H1 (cell line): ENCODE data around the gene MIPEP. TPM values are rescaled to one million over a fixed set of nuclear protein-coding genes. Genes with fewer than 3 reads are reported as not detected.

Experiments used
- CTCF ChIA-PET: fragments of 300-600 bp; sonication (Branson Sonifier 250); formaldehyde crosslinking; loops from one replicate; lab custom pipeline; 2021; ENCODE audit not compliant: partially characterized antibody; lab: Charles Lee
- POLR2A ChIA-PET: fragments of 300-600 bp; sonication (Branson Sonifier 250); formaldehyde crosslinking; loops from one replicate; lab custom pipeline; 2021; ENCODE audit warnings: inconsistent platforms; ENCODE audit not compliant: partially characterized antibody; lab: Charles Lee
- DNase-seq, 2 experiments: peaks; one replicate each; pipeline versions ENCODE4 v3.0.0 to v3.0.0-alpha.2; 2010 to 2022; ENCODE audit warnings: low spot score in 2 of 2, low read depth in 1 of 2, mixed read lengths in 1 of 2
- FAIRE-seq: peaks from 2 replicates; lab custom pipeline; 2011; peaks lifted over from hg19 to GRCh38; lab: Jason Lieb, UNC
- H2AFZ ChIP-seq: 2 replicates; pipeline ENCODE4 v1.8.1; 2012; ENCODE audit warnings: low read length, inconsistent platforms
- H2AK5ac ChIP-seq: 2 replicates; pipeline ENCODE4 v1.6.1; 2013; ENCODE audit warnings: low read depth, low read length
- H2BK120ac ChIP-seq: replicated peaks from 2 replicates; pipeline ENCODE3; 2013; ENCODE audit warnings: low read depth, low read length, inconsistent platforms
- H2BK12ac ChIP-seq: 2 replicates; pipeline ENCODE4 v1.6.1; 2013; ENCODE audit warnings: low read depth, low read length
- H2BK15ac ChIP-seq: 2 replicates; pipeline ENCODE4 v1.6.1; 2013; ENCODE audit warnings: low read length
- H2BK20ac ChIP-seq: 2 replicates; pipeline ENCODE4 v1.6.1; 2013; ENCODE audit warnings: low read length
- H2BK5ac ChIP-seq: 2 replicates; pipeline ENCODE4 v1.6.1; 2013; ENCODE audit warnings: low read depth, low read length
- H3K14ac ChIP-seq: 2 replicates; pipeline ENCODE4 v1.6.1; 2013; ENCODE audit warnings: inconsistent platforms; ENCODE audit not compliant: insufficient read length
- H3K18ac ChIP-seq: 2 replicates; pipeline ENCODE4 v1.6.1; 2013; ENCODE audit warnings: low read length; ENCODE audit errors: extremely low read depth
- H3K23ac ChIP-seq: 2 replicates; pipeline ENCODE4 v1.6.1; 2013; ENCODE audit warnings: inconsistent platforms; ENCODE audit not compliant: insufficient read length
- H3K23me2 ChIP-seq: 2 replicates; pipeline ENCODE4 v1.6.1; 2013; ENCODE audit warnings: low read depth, low read length
- H3K27ac ChIP-seq: 2 replicates; pipeline ENCODE4 v1.6.1; 2011; ENCODE audit warnings: low read depth, low read length, inconsistent platforms
- H3K27me3 ChIP-seq, 4 experiments: replicated peaks in 1 of 4; 1 replicate in 1 of 4; 2 replicates in 3 of 4; pipeline versions ENCODE4 v1.6.1 to v1.8.1; 2011 to 2013; ENCODE audit warnings: low read length in 3 of 4, mild to moderate bottlenecking in 3 of 4, inconsistent platforms in 2 of 4, mixed read lengths in 2 of 4, moderate library complexity in 1 of 4; ENCODE audit not compliant: control insufficient read depth in 3 of 4, insufficient read depth in 3 of 4; ENCODE audit errors: extremely low read depth in 1 of 4
- H3K36me3 ChIP-seq, 4 experiments: 2 replicates each; pipeline versions ENCODE4 v1.6.1 to v1.8.1; 2011 to 2013; ENCODE audit warnings: mild to moderate bottlenecking in 4 of 4, low read length in 3 of 4, moderate library complexity in 2 of 4, control low read depth in 1 of 4, inconsistent platforms in 1 of 4; ENCODE audit not compliant: insufficient read depth in 4 of 4, control insufficient read depth in 2 of 4
- H3K4ac ChIP-seq: replicated peaks from 2 replicates; pipeline ENCODE3; 2013; ENCODE audit warnings: low read length, low read depth, mixed read lengths, inconsistent platforms; ENCODE audit not compliant: insufficient read length
- H3K4me1 ChIP-seq, 4 experiments: replicated peaks in 1 of 4; 1 replicate in 1 of 4; 2 replicates in 3 of 4; pipeline versions ENCODE4 v1.6.1 to v1.8.1; 2011 to 2013; ENCODE audit warnings: low read length in 3 of 4, inconsistent platforms in 2 of 4, mixed read lengths in 1 of 4; ENCODE audit not compliant: insufficient read depth in 4 of 4, control insufficient read depth in 3 of 4
- H3K4me2 ChIP-seq, 2 experiments: 2 replicates each; pipeline versions ENCODE4 v1.6.1 to v1.8.1; 2011 to 2013; ENCODE audit warnings: low read depth in 2 of 2, low read length in 2 of 2, control low read depth in 1 of 2, inconsistent platforms in 1 of 2, mild to moderate bottlenecking in 1 of 2; ENCODE audit not compliant: insufficient read depth in 1 of 2
- H3K4me3 ChIP-seq, 4 experiments: fragments of 200-600, 300-600 bp in 1 of 4; sonication (generic), shearing (Covaris generic), sonication (Bioruptor Twin) in 1 of 4; 2 replicates each; pipeline versions ENCODE4 v1.5.1 to v1.8.1; 2011 to 2016; ENCODE audit warnings: low read length in 4 of 4, low read depth in 3 of 4, control low read depth in 2 of 4, inconsistent platforms in 2 of 4, mild to moderate bottlenecking in 2 of 4, mixed read lengths in 1 of 4, moderate library complexity in 1 of 4; ENCODE audit not compliant: insufficient read depth in 2 of 4; ENCODE audit errors: extremely low read depth in 1 of 4
- H3K56ac ChIP-seq: replicated peaks from 2 replicates; pipeline ENCODE3; 2013; ENCODE audit warnings: low read depth, mild to moderate bottlenecking, mixed read lengths, low read length, inconsistent platforms; ENCODE audit not compliant: insufficient read length
- H3K79me1 ChIP-seq: 2 replicates; pipeline ENCODE4 v1.6.1; 2013; ENCODE audit warnings: low read depth, low read length, control low read depth
- H3K79me2 ChIP-seq, 2 experiments: 2 replicates each; pipeline versions ENCODE4 v1.6.1 to v1.8.1; 2012 to 2013; ENCODE audit warnings: low read length in 2 of 2, mild to moderate bottlenecking in 2 of 2, inconsistent platforms in 1 of 2; ENCODE audit not compliant: insufficient read depth in 2 of 2, control insufficient read depth in 1 of 2
- H3K9ac ChIP-seq, 4 experiments: replicated peaks in 1 of 4; 1 replicate in 1 of 4; 2 replicates in 3 of 4; pipeline versions ENCODE4 v1.6.1 to v1.8.1; 2011 to 2013; ENCODE audit warnings: low read depth in 3 of 4, low read length in 3 of 4, control low read depth in 2 of 4, mild to moderate bottlenecking in 2 of 4, moderate library complexity in 2 of 4, inconsistent platforms in 1 of 4; ENCODE audit errors: extremely low read depth in 1 of 4
- H3K9me3 ChIP-seq, 2 experiments: 2 replicates each; pipeline versions ENCODE4 v1.6.1 to v1.8.1; 2012 to 2013; ENCODE audit warnings: mild to moderate bottlenecking in 2 of 2, moderate library complexity in 2 of 2, control low read depth in 1 of 2, inconsistent platforms in 1 of 2, low read depth in 1 of 2, low read length in 1 of 2, mixed read lengths in 1 of 2; ENCODE audit not compliant: insufficient read depth in 2 of 2
- H4K20me1 ChIP-seq, 2 experiments: replicated peaks in 1 of 2; 2 replicates each; pipeline versions ENCODE3 to v1.8.1; 2011 to 2013; ENCODE audit warnings: inconsistent platforms in 2 of 2, low read length in 2 of 2, mild to moderate bottlenecking in 1 of 2; ENCODE audit not compliant: insufficient read depth in 2 of 2, control insufficient read depth in 1 of 2
- H4K5ac ChIP-seq: 2 replicates; pipeline ENCODE4 v1.6.1; 2013; ENCODE audit warnings: low read length, low read depth, mixed read lengths, inconsistent platforms; ENCODE audit not compliant: insufficient read length
- H4K8ac ChIP-seq: 2 replicates; pipeline ENCODE4 v1.8.0; 2013; ENCODE audit warnings: mild to moderate bottlenecking, moderate library complexity, low read length, inconsistent platforms; ENCODE audit not compliant: insufficient read depth; ENCODE audit errors: extremely low read depth
- H4K91ac ChIP-seq: replicated peaks from 2 replicates; pipeline ENCODE3; 2013; ENCODE audit warnings: low read length, mixed read lengths, inconsistent platforms; ENCODE audit not compliant: insufficient read length
- CREB1 ChIP-seq: IDR thresholded peaks from 2 replicates; pipeline ENCODE4 v1.6.1; 2012; ENCODE audit warnings: inconsistent platforms
- HDAC6 ChIP-seq: IDR thresholded peaks from one replicate; pipeline ENCODE4 v1.7.1; 2012; ENCODE audit warnings: low read depth, mild to moderate bottlenecking, inconsistent platforms, low read length, moderate library complexity
- PHF8 ChIP-seq: fragments of 200-600 bp; sonication (generic); conservative IDR thresholded peaks from 2 replicates; pipeline ENCODE4 v1.7.1; 2012; ENCODE audit warnings: low read depth, mild to moderate bottlenecking, inconsistent platforms, low read length, moderate library complexity
- POLR2AphosphoS5 ChIP-seq: IDR thresholded peaks from 2 replicates; pipeline ENCODE4 v1.6.1; 2011; ENCODE audit warnings: low read depth, low read length
- RNF2 ChIP-seq: fragments of 200-900, 300-1000 bp; sonication (generic); IDR thresholded peaks from 2 replicates; pipeline ENCODE4 v1.7.1; 2016; ENCODE audit warnings: borderline replicate concordance, low read depth, mild to moderate bottlenecking, antibody characterized with exemption, low read length; ENCODE audit not compliant: poor library complexity, severe bottlenecking; ENCODE audit errors: missing control alignments
- SIRT6 ChIP-seq: IDR thresholded peaks from one replicate; pipeline ENCODE4 v1.7.1; 2012; ENCODE audit warnings: low read length, inconsistent platforms
- TAF1 ChIP-seq: IDR thresholded peaks from 2 replicates; pipeline ENCODE4 v1.6.1; 2011; ENCODE audit warnings: mild to moderate bottlenecking, low read depth, low read length
- TAF7 ChIP-seq: optimal IDR thresholded peaks from 2 replicates; pipeline ENCODE3; 2011; ENCODE audit warnings: low read depth, mild to moderate bottlenecking, inconsistent platforms, low read length, moderate library complexity, borderline replicate concordance
- TCF12 ChIP-seq: IDR thresholded peaks from 2 replicates; pipeline ENCODE4 v1.6.1; 2011; ENCODE audit warnings: low read depth, mild to moderate bottlenecking, low read length
- WGBS, 2 experiments: shearing (Covaris generic) in 1 of 2; methylation state at CpG; one replicate each; pipeline versions ENCODE4 v1.1.6 to v1.1.7; 2013 to 2015; ENCODE audit warnings: low lambda C conversion rate in 2 of 2, mixed read lengths in 2 of 2, inconsistent platforms in 1 of 2, low coverage in 1 of 2, missing lambda C conversion rate in 1 of 2; ENCODE audit not compliant: insufficient replicate concordance in 2 of 2, insufficient coverage in 1 of 2, insufficient read length in 1 of 2; ENCODE audit errors: extremely low coverage in 1 of 2, missing lambda C conversion rate in 1 of 2; 5-methylcytosine and 5-hydroxymethylcytosine counted together
- polyA plus RNA-seq, 7 experiments: library from polyadenylated mRNA; depleted of rRNA in 3 of 7; stranded (reverse) in 5 of 7; unstranded in 2 of 7; fragments of >200 nt in 5 of 7; fragments of 200-250 nt in 2 of 7; gene quantifications; 1 replicate in 5 of 7; 2 replicates in 1 of 7; 4 replicates in 1 of 7; pipeline versions ENCODE4 v1.2.1 to v1.2.3, GENCODE V29; 2011 to 2013; ENCODE audit warnings: missing spikeins in 2 of 7, mixed read lengths in 2 of 7
- total RNA-seq: library from RNA; stranded (reverse); fragmentation: NEBNext Ultra II Directional; extraction: Animal tissue kit (Norgen Biotek cat#: 25700); gene quantifications from 2 replicates; pipeline ENCODE4 v1.2.1, GENCODE V29; 2021
- TF ChIP-seq, protein P1 (sequence below): IDR thresholded peaks from 2 replicates; pipeline ENCODE4 v1.6.1; 2012; ENCODE audit warnings: low read length, inconsistent platforms

MIPEP gene
- total and polyA plus RNA-seq, 2 of the 8 experiments (the other 6 are each of a cell fraction or from before 2014, with no cell fraction given), result 24.0 to 24.2 TPM

DNA sequence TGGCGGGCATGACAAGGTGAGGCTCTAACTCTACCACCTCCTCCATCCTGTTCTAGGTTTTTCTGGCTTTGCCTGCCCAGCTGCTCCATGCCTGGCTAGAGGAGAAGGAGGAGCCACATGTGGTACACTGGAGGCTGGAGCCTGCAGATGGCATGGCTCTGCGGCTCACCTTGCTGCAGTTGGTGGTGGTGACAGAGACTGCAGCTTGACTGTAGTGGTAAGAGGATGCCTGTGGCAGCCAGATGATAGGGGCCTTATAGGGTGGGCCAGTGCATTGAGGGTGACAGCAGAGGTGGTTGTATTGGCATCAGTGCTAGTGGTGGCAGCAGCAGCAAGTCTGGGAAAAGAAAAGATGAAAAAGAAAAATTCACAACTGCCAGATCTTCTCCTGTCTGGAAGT is 172.8 kb downstream of the MIPEP start:
- Histone ChIP-seq H3K27me3 (no peaks in the 10 kb centered on the region), H2BK5ac (no peak overlapping the region), H3K56ac (no peak overlapping the region), H3K27ac (no peak overlapping the region), H3K9me3 (0 out of 4 replicates have a peak, but pooled peaks cover 0 to 5% of the 10 kb centered on the region in 2 experiments), H3K79me2 (no peaks in the 10 kb centered on the region), H4K20me1 (peaks cover 0 to 1% of the 10 kb centered on the region in 2 experiments), H3K36me3 (no peaks in the 10 kb centered on the region), H3K18ac (peak overlapping the region; percentile 48; the same call in 1 of the 2 replicates), H3K23me2 (no peaks in the 10 kb centered on the region), H3K4me3 (no peak overlapping the region), H4K91ac (peak overlapping the region; percentile 30), H2BK20ac (0 out of 2 replicates have a peak overlapping the region, but pooled peaks have one; percentile 48), H2BK12ac (no peak overlapping the region), H4K8ac (no peak overlapping the region), H3K4ac (no peak overlapping the region), H2AFZ (0 out of 2 replicates have a peak overlapping the region, but pooled peaks have one; percentile 87), H3K23ac (no peak overlapping the region), H3K79me1 (no peaks in the 10 kb centered on the region), H3K4me1 (no peaks in the 10 kb centered on the region; a peak in 1 of 7 replicates), H2AK5ac (no peak overlapping the region), H2BK120ac (no peak overlapping the region), H3K14ac (no peak overlapping the region), H2BK15ac (0 out of 2 replicates have a peak overlapping the region, but pooled peaks have one; percentile 81), H4K5ac (no peak overlapping the region), H3K9ac (no peak overlapping the region), H3K4me2 (no peak overlapping the region)
- WGBS, 2 experiments, result 92% methylated on average over 2 of the region's 2 CpGs; no CpG with 5 or more reads in 1 of the 2 experiments
- FAIRE-seq (no peak), DNase-seq (no peak)
- ChIA-PET CTCF (interaction anchor here (0.5 to 1.4 kb wide), 9 partner anchors 25 to 904 kb away, joined by 3 to 5 read pairs (median 3); partner anchors contain the start of gene MIPEP), POLR2A (no interaction called here)
- TF ChIP-seq CREB1 (no peak), TCF12 (no peak), POLR2AphosphoS5 (no peak), SIRT6 (no peak), RNF2 (no peak), TAF7 (no peak), HDAC6 (no peak), PHF8 (no peak), TAF1 (no peak)
- TF ChIP-seq, protein P1, sequence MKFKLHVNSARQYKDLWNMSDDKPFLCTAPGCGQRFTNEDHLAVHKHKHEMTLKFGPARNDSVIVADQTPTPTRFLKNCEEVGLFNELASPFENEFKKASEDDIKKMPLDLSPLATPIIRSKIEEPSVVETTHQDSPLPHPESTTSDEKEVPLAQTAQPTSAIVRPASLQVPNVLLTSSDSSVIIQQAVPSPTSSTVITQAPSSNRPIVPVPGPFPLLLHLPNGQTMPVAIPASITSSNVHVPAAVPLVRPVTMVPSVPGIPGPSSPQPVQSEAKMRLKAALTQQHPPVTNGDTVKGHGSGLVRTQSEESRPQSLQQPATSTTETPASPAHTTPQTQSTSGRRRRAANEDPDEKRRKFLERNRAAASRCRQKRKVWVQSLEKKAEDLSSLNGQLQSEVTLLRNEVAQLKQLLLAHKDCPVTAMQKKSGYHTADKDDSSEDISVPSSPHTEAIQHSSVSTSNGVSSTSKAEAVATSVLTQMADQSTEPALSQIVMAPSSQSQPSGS, result no peak
